Retinal pigment epithelial cell (primary cell): ENCODE measurements around the gene SPRED3.

Source experiments
- DNase-seq: peaks from one replicate; pipeline ENCODE4 v3.0.0-alpha.2; 2010; ENCODE audit warnings: low read depth
- H3K4me3 ChIP-seq: 2 replicates; pipeline ENCODE4 v1.5.1; 2011; ENCODE audit warnings: mild to moderate bottlenecking, low read length, control low read depth, moderate library complexity
- CTCF ChIP-seq: conservative IDR thresholded peaks from 2 replicates; pipeline ENCODE4 v1.5.1; 2011; ENCODE audit warnings: low read depth, low read length, control low read depth, inconsistent platforms

SPRED3 gene

GRCh38 chr19:38355728-38356725, 32.5 kb upstream of the SPRED3 start:
- TF ChIP-seq CTCF = no peak
- no peak for DNase-seq
- no peak overlapping the region for H3K4me3 ChIP-seq

- no peak for DNase-seq
- H3K4me3 ChIP-seq = no peak overlapping the region
- TF ChIP-seq CTCF = no peak
These were observed 30.4 kb upstream of the SPRED3 start for GRCh38 chr19:38358071-38358470.

- TF ChIP-seq CTCF = no peak
- no peak overlapping the region for H3K4me3 ChIP-seq
- no peak for DNase-seq
These were observed 29.1 kb upstream of the SPRED3 start for GRCh38 chr19:38359242-38360021.

DNA sequence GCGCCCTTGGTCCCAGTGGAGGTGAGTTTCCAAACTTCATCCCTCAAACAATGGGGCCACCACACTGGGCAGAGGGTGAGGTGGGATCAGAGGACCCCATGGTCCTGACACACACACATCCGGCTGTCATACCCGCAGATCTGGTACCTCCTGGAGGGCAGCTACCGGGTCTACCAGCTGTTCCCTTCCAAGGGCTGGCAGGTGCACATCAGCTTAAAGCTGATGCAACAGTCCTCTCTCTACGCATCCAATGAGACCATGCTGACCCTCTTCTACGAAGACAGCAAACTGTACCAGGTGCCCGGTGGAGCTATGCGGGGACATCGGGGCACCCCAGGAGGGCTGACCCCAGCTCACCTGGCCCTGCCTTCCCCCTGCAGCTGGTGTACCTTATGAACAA, 28.1 kb upstream of the SPRED3 start:
- TF ChIP-seq CTCF = no peak
- DNase-seq = no peak
- H3K4me3 ChIP-seq = no peak overlapping the region

DNA sequence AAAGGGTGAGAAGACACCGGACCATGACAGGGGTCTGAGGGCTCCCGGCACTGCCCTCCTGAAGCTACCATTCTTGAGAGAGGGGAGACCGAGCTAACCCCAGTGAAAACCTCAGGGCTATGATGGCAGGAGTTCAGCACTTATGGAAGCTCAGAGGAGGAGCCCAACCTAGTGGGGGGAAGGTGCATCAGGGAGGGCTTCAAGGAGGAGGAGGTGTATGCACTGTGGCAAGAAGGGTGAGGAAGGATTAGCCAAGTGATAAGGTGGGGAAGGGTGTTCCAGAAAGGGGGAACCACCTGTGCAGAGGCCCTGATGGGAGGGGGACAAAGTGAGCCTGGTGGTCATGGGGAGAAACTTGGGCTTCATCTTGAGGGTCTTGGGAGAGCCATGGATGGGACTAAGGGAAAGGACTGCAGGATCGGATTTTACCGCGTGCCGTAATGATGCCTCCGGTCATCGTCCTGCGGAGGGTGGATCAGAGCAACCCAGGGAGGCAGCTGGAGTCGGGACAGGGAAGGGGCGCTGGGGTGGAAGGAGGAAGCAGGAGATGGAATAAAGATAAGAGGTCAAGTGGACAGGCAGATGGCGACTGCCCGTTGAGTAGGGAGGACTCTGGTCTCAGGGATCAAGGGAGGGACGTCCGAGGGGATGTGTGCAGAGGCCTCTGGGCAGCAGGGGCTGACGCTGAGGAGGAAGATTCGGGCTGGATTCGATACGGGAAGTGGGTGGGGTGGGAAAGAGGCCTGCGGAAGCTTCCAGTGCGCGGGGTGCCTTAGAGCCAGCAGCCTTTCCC, 27.5 kb upstream of the SPRED3 start:
- H3K4me3 ChIP-seq = peak overlapping the region; percentile 65
- TF ChIP-seq CTCF = no peak
- DNase-seq = no peak

- peak overlapping the region; percentile 65 for H3K4me3 ChIP-seq
- DNase-seq = peak; percentile 38
- TF ChIP-seq CTCF = peak; percentile 11
These were observed 26.8 kb upstream of the SPRED3 start for GRCh38 chr19:38361633-38362075.
